A549 (cell line): ENCODE results near the gene GLIPR1. TPM values are rescaled to one million over a fixed set of nuclear protein-coding genes. Genes with fewer than 3 reads are reported as not detected.

Source experiments
- ATAC-seq, 2 experiments: fragments of 200-7000 bp in 1 of 2; fragments of >200 bp in 1 of 2; cut with Nextera tagmentation in 1 of 2; cut with Tn5 transposase in 1 of 2; 3 replicates each; pipeline versions ENCODE4 v1.8.0 to v1.9.1; 2018 to 2020; ENCODE audit warnings: mild to moderate bottlenecking in 1 of 2, moderate library complexity in 1 of 2
- CTCF ChIA-PET: fragments of 300-600 bp; sonication (Branson Sonifier 250); formaldehyde crosslinking; extraction: SDS; loops from one replicate; lab custom pipeline; 2021; ENCODE audit warnings: antibody characterized with exemption, inconsistent platforms; lab: Yijun Ruan, JAX
- POLR2A ChIA-PET: fragments of 350-600 bp; formaldehyde crosslinking; extraction: SDS; loops from one replicate; lab custom pipeline; 2021; ENCODE audit warnings: antibody characterized with exemption, inconsistent platforms; lab: Yijun Ruan, JAX
- DNase-seq, 2 experiments: peaks; one replicate each; pipeline versions ENCODE4 v3.0.0 to v3.0.0-alpha.2; 2011 to 2016; ENCODE audit warnings: low read depth in 1 of 2, low spot score in 1 of 2
- FAIRE-seq: peaks from 2 replicates; lab custom pipeline; 2011; peaks lifted over from hg19 to GRCh38; lab: Jason Lieb, UNC
- H3K27ac ChIP-seq, 2 experiments: fragments of >200 bp; sonication (Bioruptor Twin); formaldehyde crosslinking; 3 replicates each; pipeline ENCODE4 v1.5.1; 2016 to 2017
- H3K4me1 ChIP-seq: fragments of >200 bp; sonication (Bioruptor Twin); formaldehyde crosslinking; 3 replicates; pipeline ENCODE4 v1.6.1; 2016
- H3K4me2 ChIP-seq: fragments of >200 bp; sonication (Bioruptor Twin); formaldehyde crosslinking; 3 replicates; pipeline ENCODE4 v1.6.1; 2016
- H3K4me3 ChIP-seq: fragments of >200 bp; sonication (Bioruptor Twin); formaldehyde crosslinking; 3 replicates; pipeline ENCODE4 v1.5.1; 2016
- H3K9me3 ChIP-seq: fragments of >200 bp; sonication (Bioruptor Twin); formaldehyde crosslinking; 3 replicates; pipeline ENCODE4 v1.6.1; 2016
- BHLHE40 ChIP-seq: IDR thresholded peaks from 2 replicates; pipeline ENCODE4 v1.6.1; 2012; ENCODE audit warnings: low read depth, low read length, inconsistent platforms
- CBX8 ChIP-seq: fragments of 200-600 bp; sonication (generic); IDR thresholded peaks from 2 replicates; pipeline ENCODE4 v1.6.1; 2016
- CEBPB ChIP-seq, 2 experiments: fragments of >200 bp in 1 of 2; sonication (Bioruptor Twin) in 1 of 2; formaldehyde crosslinking in 1 of 2; IDR thresholded peaks; 2 replicates each; pipeline ENCODE4 v1.6.1; 2012 to 2016
- ELK1 ChIP-seq: fragments of 150-350 bp; IDR thresholded peaks from 2 replicates; pipeline ENCODE4 v1.6.1; 2014; ENCODE audit warnings: low read depth, mild to moderate bottlenecking, low read length
- FOSL2 ChIP-seq, 2 experiments: fragments of 450-650 bp in 1 of 2; fragments of >200 bp in 1 of 2; sonication (Bioruptor Twin) in 1 of 2; formaldehyde crosslinking; IDR thresholded peaks; 2 replicates each; pipeline versions ENCODE4 v1.5.0 to v1.6.1; 2016 to 2020; ENCODE audit warnings: mild to moderate bottlenecking in 1 of 2, moderate library complexity in 1 of 2
- FOXS1 ChIP-seq: fragments of 250-450 bp; sonication (Bioruptor Pico); IDR thresholded peaks from 2 replicates; pipeline ENCODE4 v1.5.0; 2020; ENCODE audit warnings: mild to moderate bottlenecking, moderate library complexity
- JUN ChIP-seq, 2 experiments: fragments of >200 bp; sonication (Bioruptor Twin); formaldehyde crosslinking; IDR thresholded peaks; 2 replicates in 1 of 2; 3 replicates in 1 of 2; pipeline ENCODE4 v1.6.1; 2016 to 2017
- JUNB ChIP-seq: fragments of >200 bp; sonication (Bioruptor Twin); formaldehyde crosslinking; IDR thresholded peaks from 2 replicates; pipeline ENCODE4 v1.6.1; 2016
- MAFK ChIP-seq: fragments of 450-650 bp; IDR thresholded peaks from 2 replicates; pipeline ENCODE4 v1.6.1; 2014; ENCODE audit not compliant: partially characterized antibody
- MAX ChIP-seq: IDR thresholded peaks from 2 replicates; pipeline ENCODE4 v1.6.1; 2012
- MAZ ChIP-seq: fragments of 150-350 bp; IDR thresholded peaks from 2 replicates; pipeline ENCODE4 v1.6.1; 2014; ENCODE audit warnings: antibody characterized with exemption, low read depth, low read length, borderline replicate concordance
- POLR2A ChIP-seq: IDR thresholded peaks from 2 replicates; pipeline ENCODE4 v1.6.1; 2012; ENCODE audit warnings: mild to moderate bottlenecking, low read length
- RAD21 ChIP-seq, 2 experiments: fragments of >200 bp in 1 of 2; sonication (Bioruptor Twin) in 1 of 2; formaldehyde crosslinking in 1 of 2; IDR thresholded peaks in 1 of 2; conservative IDR thresholded peaks in 1 of 2; 2 replicates in 1 of 2; 3 replicates in 1 of 2; pipeline ENCODE4 v1.6.1; 2012 to 2018; ENCODE audit warnings: inconsistent platforms in 1 of 2
- RFX5 ChIP-seq: fragments of 450-650 bp; IDR thresholded peaks from 2 replicates; pipeline ENCODE4 v1.7.1; 2014; ENCODE audit warnings: antibody characterized with exemption, mild to moderate bottlenecking, moderate library complexity
- SMC3 ChIP-seq: fragments of >200 bp; sonication (Bioruptor Twin); formaldehyde crosslinking; IDR thresholded peaks from 3 replicates; pipeline ENCODE4 v1.6.1; 2018; ENCODE audit warnings: inconsistent platforms
- SREBF2 ChIP-seq: fragments of 450-650 bp; IDR thresholded peaks from 2 replicates; pipeline ENCODE4 v1.6.1; 2014; ENCODE audit warnings: mild to moderate bottlenecking, moderate library complexity
- TP53 ChIP-seq: fragments of 250-450 bp; sonication (Bioruptor Pico); IDR thresholded peaks from 2 replicates; pipeline ENCODE4 v1.5.0; 2021; ENCODE audit warnings: mild to moderate bottlenecking, moderate library complexity
- ZFP36 ChIP-seq: fragments of 450-650 bp; IDR thresholded peaks from 2 replicates; pipeline ENCODE4 v1.6.1; 2014; ENCODE audit warnings: borderline replicate concordance; ENCODE audit not compliant: partially characterized antibody
- ZSCAN20 ChIP-seq: fragments of 250-450 bp; sonication (Bioruptor Pico); IDR thresholded peaks from 2 replicates; pipeline ENCODE4 v1.8.0; 2022; ENCODE audit warnings: mild to moderate bottlenecking, moderate library complexity
- WGBS: methylation state at CpG from one replicate; pipeline ENCODE4 v1.1.6; 2017; ENCODE audit errors: missing lambda C conversion rate; 5-methylcytosine and 5-hydroxymethylcytosine counted together
- polyA minus RNA-seq: library from RNA; depleted of rRNA, polyadenylated mRNA; stranded (reverse); fragments of >200 nt; gene quantifications from 2 replicates; pipeline ENCODE4 v1.2.3, GENCODE V29; 2011; rRNA and poly(A)+ RNA removed
- polyA plus RNA-seq, 4 experiments: library from polyadenylated mRNA; depleted of rRNA in 3 of 4; stranded (reverse); fragments of >200 nt; fragmentation: RNase III in 1 of 4; extraction: RNeasy Plus Mini Kit Qiagen cat#74134 plus additional on column Dnase treatment in 1 of 4; gene quantifications; 2 replicates in 3 of 4; 3 replicates in 1 of 4; pipeline ENCODE4 v1.2.3, GENCODE V29; 2011 to 2017
- TF ChIP-seq, protein P1 (sequence below): fragments of >200 bp; sonication (Bioruptor Twin); formaldehyde crosslinking; IDR thresholded peaks from 3 replicates; pipeline ENCODE4 v1.6.1; 2016
- TF ChIP-seq, protein P2 (sequence below): fragments of >200 bp; sonication (Bioruptor Twin); formaldehyde crosslinking; IDR thresholded peaks from 2 replicates; pipeline ENCODE4 v1.6.1; 2016
- TF ChIP-seq, protein P3 (sequence below): fragments of 250-450 bp; sonication (Bioruptor Pico); IDR thresholded peaks from 2 replicates; pipeline ENCODE4 v1.5.0; 2020; ENCODE audit warnings: low read depth, mild to moderate bottlenecking, moderate library complexity
- TF ChIP-seq, protein P4 (sequence below): fragments of >200 bp; sonication (Bioruptor Twin); formaldehyde crosslinking; IDR thresholded peaks from 3 replicates; pipeline ENCODE4 v1.5.1; 2016

Gene GLIPR1
- 42.2 and 45.8 TPM in 2 replicates for polyA plus RNA-seq (2011; rRNA removed)
- polyA plus RNA-seq (2012; cell fraction: cytosol; rRNA removed) = 13.4 and 20.0 TPM in 2 replicates
- 9.9 and 16.0 TPM in 2 replicates for polyA plus RNA-seq (2012; cell fraction: nucleus; rRNA removed)
- polyA plus RNA-seq (2017; fragmentation: RNase III; extraction: RNeasy Plus Mini Kit Qiagen cat#74134 plus additional on column Dnase treatment) = 42.6 to 45.0 TPM (median 44.5 TPM) in 3 replicates
- 37.9 and 42.2 TPM in 2 replicates for polyA minus RNA-seq

DNA sequence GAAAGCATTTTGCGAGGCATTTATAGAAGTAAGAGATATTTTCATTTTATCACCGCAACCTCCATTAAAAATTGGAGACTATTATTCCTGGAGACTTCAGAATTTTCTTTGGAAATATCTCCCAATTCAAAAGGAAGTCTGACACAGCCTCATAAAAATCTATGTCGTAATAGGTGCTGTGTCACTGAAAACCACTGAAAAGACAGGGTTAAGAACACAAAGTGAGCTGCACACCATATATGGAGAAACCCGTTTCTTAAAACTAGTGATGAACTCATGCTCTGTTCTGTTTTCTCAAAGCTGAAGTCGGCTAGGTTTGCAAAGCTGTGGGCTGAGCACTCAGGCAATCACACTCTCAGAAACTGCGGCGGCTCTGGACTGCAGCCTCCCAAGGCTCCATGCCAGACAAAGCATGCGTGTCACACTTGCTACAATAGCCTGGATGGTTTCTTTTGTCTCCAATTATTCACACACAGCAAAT, at the start of gene GLIPR1:
Gene GLIPR1 (plus strand): TSS at position 287 of the 481 bp plus-strand sequence. CDS start 126 bp downstream, at position 413.
- Histone ChIP-seq H3K9me3 (no peaks in the 10 kb centered on the region), H3K27ac (peak within 1 kb of the TSS; percentile 48 to 83), H3K4me2 (peak within 1 kb of the TSS; percentile 74), H3K4me3 (peak within 1 kb of the TSS; percentile 37), H3K4me1 (peaks cover 27% of the 10 kb centered on the region; the same call in 2 of the 3 replicates)
- FAIRE-seq = no peak
- CTCF ChIA-PET = interaction anchor here (0.8 to 2.3 kb wide), 5 partner anchors 24 to 147 kb away, joined by 3 to 8 read pairs (median 5); partner anchors contain the start of genes GLIPR1L1 and GLIPR1L2
- ATAC-seq = peak; percentile 88
- DNase-seq = peak; percentile 44 to 86
- 7% methylated on average over 8 of the region's 8 CpGs for whole genome bisulfite sequencing
- TF ChIP-seq POLR2A (peak; percentile 37; the same call in 1 of the 2 replicates), JUN (IDR thresholded peaks at IDR 0.05) (peak in 1 of 2 experiments; percentile 51; a peak in 1 of 5 replicates), CEBPB (IDR thresholded peaks at IDR 0.05) (peak; percentile 54 to 86; a peak in 3 of 4 replicates), TP53 (CRISPR knock-in tag) (no peak), MAX (peak; percentile 50), FOSL2 (IDR thresholded peaks at IDR 0.05) (0 out of 2 replicates have a peak, but pooled peaks have one; percentile 7), FOSL2 (CRISPR knock-in tag; IDR thresholded peaks at IDR 0.05) (peak; percentile 47), RAD21 (conservative IDR thresholded peaks at IDR 0.05 in 1 of 2, IDR thresholded peaks at IDR 0.05 in 1 of 2) (0 out of 5 replicates have a peak, but pooled peaks of 1 of the 2 experiments have one; percentile 11), MAFK (peak; percentile 35), MAZ (no peak), FOXS1 (CRISPR knock-in tag) (no peak), SMC3 (no peak)
- TF ChIP-seq, protein P1, sequence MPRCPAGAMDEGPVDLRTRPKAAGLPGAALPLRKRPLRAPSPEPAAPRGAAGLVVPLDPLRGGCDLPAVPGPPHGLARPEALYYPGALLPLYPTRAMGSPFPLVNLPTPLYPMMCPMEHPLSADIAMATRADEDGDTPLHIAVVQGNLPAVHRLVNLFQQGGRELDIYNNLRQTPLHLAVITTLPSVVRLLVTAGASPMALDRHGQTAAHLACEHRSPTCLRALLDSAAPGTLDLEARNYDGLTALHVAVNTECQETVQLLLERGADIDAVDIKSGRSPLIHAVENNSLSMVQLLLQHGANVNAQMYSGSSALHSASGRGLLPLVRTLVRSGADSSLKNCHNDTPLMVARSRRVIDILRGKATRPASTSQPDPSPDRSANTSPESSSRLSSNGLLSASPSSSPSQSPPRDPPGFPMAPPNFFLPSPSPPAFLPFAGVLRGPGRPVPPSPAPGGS = 0 out of 3 replicates have a peak, but pooled peaks have one; percentile 10
- POLR2A ChIA-PET = interaction anchor here (0.6 to 3.2 kb wide), 3 partner anchors 28 to 151 kb away, joined by 3 to 25 read pairs (median 6); partner anchors contain the start of genes CAPS2 and GLIPR1L2

DNA sequence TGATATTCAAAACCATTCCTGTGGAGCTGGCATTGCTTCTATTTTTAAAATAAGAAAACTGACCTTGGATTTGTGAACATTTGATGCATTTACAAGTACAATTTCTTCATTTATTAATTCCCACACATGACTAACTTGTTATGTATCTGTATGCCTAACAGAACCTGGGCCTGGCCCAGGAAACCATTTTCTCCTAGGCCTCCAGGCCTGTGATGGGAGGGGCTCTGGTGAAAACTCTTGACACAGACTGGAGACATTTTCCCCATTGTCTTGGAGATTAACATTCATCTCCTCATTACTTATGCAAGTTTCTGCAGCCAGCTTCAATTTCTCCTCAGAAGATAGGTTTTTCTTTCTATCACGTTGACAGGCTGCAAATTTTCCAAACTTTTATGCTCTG, 47.6 kb upstream of the GLIPR1 start:
- Histone ChIP-seq H3K27ac (no peak overlapping the region), H3K4me2 (no peak overlapping the region), H3K9me3 (peaks cover 27% of the 10 kb centered on the region), H3K4me3 (no peak overlapping the region), H3K4me1 (no peaks in the 10 kb centered on the region)
- DNase-seq (no peak), FAIRE-seq (no peak), ATAC-seq (no peak)
- WGBS = 6% methylated on average over 1 of the region's 1 CpG
- TF ChIP-seq SREBF2 (no peak), TP53 (CRISPR knock-in tag) (no peak), ZFP36 (no peak), CBX8 (no peak), RFX5 (no peak), JUNB (no peak), ELK1 (no peak), FOSL2 (IDR thresholded peaks at IDR 0.05) (no peak), FOSL2 (CRISPR knock-in tag; IDR thresholded peaks at IDR 0.05) (no peak), ZSCAN20 (CRISPR knock-in tag) (no peak), BHLHE40 (no peak), RAD21 (conservative IDR thresholded peaks at IDR 0.05 in 1 of 2, IDR thresholded peaks at IDR 0.05 in 1 of 2) (no peak), CEBPB (IDR thresholded peaks at IDR 0.05) (no peak)
- TF ChIP-seq, protein P2, sequence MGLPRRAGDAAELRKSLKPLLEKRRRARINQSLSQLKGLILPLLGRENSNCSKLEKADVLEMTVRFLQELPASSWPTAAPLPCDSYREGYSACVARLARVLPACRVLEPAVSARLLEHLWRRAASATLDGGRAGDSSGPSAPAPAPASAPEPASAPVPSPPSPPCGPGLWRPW = no peak
- TF ChIP-seq, protein P3, sequence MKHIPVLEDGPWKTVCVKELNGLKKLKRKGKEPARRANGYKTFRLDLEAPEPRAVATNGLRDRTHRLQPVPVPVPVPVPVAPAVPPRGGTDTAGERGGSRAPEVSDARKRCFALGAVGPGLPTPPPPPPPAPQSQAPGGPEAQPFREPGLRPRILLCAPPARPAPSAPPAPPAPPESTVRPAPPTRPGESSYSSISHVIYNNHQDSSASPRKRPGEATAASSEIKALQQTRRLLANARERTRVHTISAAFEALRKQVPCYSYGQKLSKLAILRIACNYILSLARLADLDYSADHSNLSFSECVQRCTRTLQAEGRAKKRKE (CRISPR knock-in tag) = no peak
- TF ChIP-seq, protein P4, sequence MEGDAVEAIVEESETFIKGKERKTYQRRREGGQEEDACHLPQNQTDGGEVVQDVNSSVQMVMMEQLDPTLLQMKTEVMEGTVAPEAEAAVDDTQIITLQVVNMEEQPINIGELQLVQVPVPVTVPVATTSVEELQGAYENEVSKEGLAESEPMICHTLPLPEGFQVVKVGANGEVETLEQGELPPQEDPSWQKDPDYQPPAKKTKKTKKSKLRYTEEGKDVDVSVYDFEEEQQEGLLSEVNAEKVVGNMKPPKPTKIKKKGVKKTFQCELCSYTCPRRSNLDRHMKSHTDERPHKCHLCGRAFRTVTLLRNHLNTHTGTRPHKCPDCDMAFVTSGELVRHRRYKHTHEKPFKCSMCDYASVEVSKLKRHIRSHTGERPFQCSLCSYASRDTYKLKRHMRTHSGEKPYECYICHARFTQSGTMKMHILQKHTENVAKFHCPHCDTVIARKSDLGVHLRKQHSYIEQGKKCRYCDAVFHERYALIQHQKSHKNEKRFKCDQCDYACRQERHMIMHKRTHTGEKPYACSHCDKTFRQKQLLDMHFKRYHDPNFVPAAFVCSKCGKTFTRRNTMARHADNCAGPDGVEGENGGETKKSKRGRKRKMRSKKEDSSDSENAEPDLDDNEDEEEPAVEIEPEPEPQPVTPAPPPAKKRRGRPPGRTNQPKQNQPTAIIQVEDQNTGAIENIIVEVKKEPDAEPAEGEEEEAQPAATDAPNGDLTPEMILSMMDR = no peak
- CTCF ChIA-PET = interaction anchor here (1.0 kb wide), 1 partner anchor 13 kb away, joined by 4 read pairs; no protein-coding TSS in a partner anchor
- POLR2A ChIA-PET = no interaction called here
